Natural killer cell treated with Interleukin-12 subunit alpha and Interleukin-12 subunit beta and Interleukin-15 and Interleukin-18, amount 100 ng/mL, for 72 hours (primary cell): ENCODE data around the gene ZGPAT. TPM values are rescaled to one million over a fixed set of nuclear protein-coding genes. Genes with fewer than 3 reads are reported as not detected.

Source experiments
- ATAC-seq, 2 donors: fragments of 150-1000 bp; cut with Tn5 transposase in 1 of 2; sonication (Bioruptor Pico), chemical (Tn5 transposase) in 1 of 2; 2 replicates each; pipeline ENCODE4 v1.10.0; 2021
- DNase-seq: peaks from one replicate; pipeline ENCODE4 v3.0.0; 2022; ENCODE audit warnings: low spot score
- H3K27ac Mint-ChIP-seq, 2 donors: 1 replicate in 1 of 2; 2 replicates in 1 of 2; pipeline ENCODE4 v1.8.0; 2022; ENCODE audit warnings: mixed read lengths in 2 of 2, mild to moderate bottlenecking in 1 of 2, moderate library complexity in 1 of 2
- H3K27me3 Mint-ChIP-seq, 2 donors: 1 replicate in 1 of 2; 2 replicates in 1 of 2; pipeline ENCODE4 v1.8.0; 2022; ENCODE audit warnings: mixed read lengths in 2 of 2
- H3K36me3 Mint-ChIP-seq: one replicate; pipeline ENCODE4 v1.8.0; 2022; ENCODE audit warnings: mixed read lengths
- H3K4me1 Mint-ChIP-seq, 2 donors: 1 replicate in 1 of 2; 2 replicates in 1 of 2; pipeline ENCODE4 v1.8.0; 2022; ENCODE audit warnings: low read depth in 2 of 2, mixed read lengths in 2 of 2, mild to moderate bottlenecking in 1 of 2
- H3K4me3 Mint-ChIP-seq: one replicate; pipeline ENCODE4 v1.8.0; 2022; ENCODE audit warnings: mixed read lengths
- H3K9me3 Mint-ChIP-seq: 2 replicates; pipeline ENCODE4 v1.8.0; 2022; ENCODE audit warnings: mixed read lengths
- total RNA-seq, 2 donors: library from RNA; stranded (reverse); gene quantifications; one replicate each; pipeline ENCODE4 v1.2.3, GENCODE V29; 2022

The ZGPAT gene
- total RNA-seq, 2 donors from 2014 or later, result 40.8 to 53.0 TPM

- H3K36me3 Mint-ChIP-seq, result no peaks in the 10 kb centered on the region
- peaks cover 0 to 2% of the 10 kb centered on the region in 2 donors for H3K4me1 Mint-ChIP-seq
- peak overlapping the region; percentile 59 to 66 for H3K27ac Mint-ChIP-seq
- H3K9me3 Mint-ChIP-seq, result no peaks in the 10 kb centered on the region
- ATAC-seq, result no peak
- H3K4me3 Mint-ChIP-seq, result no peak overlapping the region
- DNase-seq, result peak; percentile 52
- H3K27me3 Mint-ChIP-seq, result no peaks in the 10 kb centered on the region
Observed at GRCh38 chr20:63693083-63693732, 14.6 kb upstream of the ZGPAT start.

GRCh38 chr20:63693733-63694583 lies 13.9 kb upstream of the ZGPAT start:
- Mint-ChIP-seq H3K27ac (peak overlapping the region; percentile 59 to 66), H3K4me1 (peaks cover 0 to 2% of the 10 kb centered on the region in 2 donors), H3K36me3 (no peaks in the 10 kb centered on the region), H3K27me3 (no peaks in the 10 kb centered on the region), H3K4me3 (no peak overlapping the region), H3K9me3 (no peaks in the 10 kb centered on the region)
- no peak for ATAC-seq
- no peak for DNase-seq

GRCh38 chr20:63694584-63695423 lies 13.0 kb upstream of the ZGPAT start:
- Mint-ChIP-seq H3K27ac (no peak overlapping the region), H3K9me3 (no peaks in the 10 kb centered on the region), H3K36me3 (no peaks in the 10 kb centered on the region), H3K4me1 (peaks cover 0 to 2% of the 10 kb centered on the region in 2 donors), H3K27me3 (no peaks in the 10 kb centered on the region), H3K4me3 (no peak overlapping the region)
- ATAC-seq (no peak), DNase-seq (no peak)

GRCh38 chr20:63695424-63696305 lies 12.2 kb upstream of the ZGPAT start:
- ATAC-seq, result no peak
- no peak for DNase-seq
- H3K36me3 Mint-ChIP-seq, result no peaks in the 10 kb centered on the region
- no peaks in the 10 kb centered on the region for H3K9me3 Mint-ChIP-seq
- no peak overlapping the region for H3K4me3 Mint-ChIP-seq
- H3K27ac Mint-ChIP-seq, result no peak overlapping the region
- H3K27me3 Mint-ChIP-seq, result no peaks in the 10 kb centered on the region
- H3K4me1 Mint-ChIP-seq, result peaks cover 0 to 2% of the 10 kb centered on the region in 2 donors

- ATAC-seq (peak; percentile 17 to 55), DNase-seq (no peak)
- H3K36me3 Mint-ChIP-seq, result no peaks in the 10 kb centered on the region
- no peaks in the 10 kb centered on the region for H3K9me3 Mint-ChIP-seq
- H3K4me3 Mint-ChIP-seq, result no peak overlapping the region
- no peaks in the 10 kb centered on the region for H3K27me3 Mint-ChIP-seq
- H3K27ac Mint-ChIP-seq, result no peak overlapping the region
- peaks cover 0 to 2% of the 10 kb centered on the region in 2 donors for H3K4me1 Mint-ChIP-seq
Observed at GRCh38 chr20:63696306-63696627, 11.6 kb upstream of the ZGPAT start.

- no peak within 1 kb of the TSS for H3K27ac Mint-ChIP-seq
- H3K4me1 Mint-ChIP-seq, result peaks cover 0 to 2% of the 10 kb centered on the region in 2 donors
- no peak within 1 kb of the TSS for H3K4me3 Mint-ChIP-seq
- no peaks in the 10 kb centered on the region for H3K9me3 Mint-ChIP-seq
- no peaks in the 10 kb centered on the region for H3K36me3 Mint-ChIP-seq
- peak; percentile 2 to 8 for ATAC-seq
- no peaks in the 10 kb centered on the region for H3K27me3 Mint-ChIP-seq
- no peak for DNase-seq
Observed at GRCh38 chr20:63696628-63697356, 11.0 kb upstream of the ZGPAT start, which contains the start of gene TNFRSF6B. TSS of gene TNFRSF6B (plus strand) at chr20:63696652. CDS start at chr20:63696768, 116 bp downstream.

- Mint-ChIP-seq H3K4me1 (peaks cover 0 to 7% of the 10 kb centered on the region in 2 donors), H3K27me3 (no peaks in the 10 kb centered on the region), H3K4me3 (no peak overlapping the region), H3K36me3 (no peaks in the 10 kb centered on the region), H3K27ac (no peak overlapping the region), H3K9me3 (no peaks in the 10 kb centered on the region)
- ATAC-seq (no peak), DNase-seq (no peak)
Observed at GRCh38 chr20:63697357-63697867, 10.4 kb upstream of the ZGPAT start.

GRCh38 chr20:63697868-63698545 lies 9.8 kb upstream of the ZGPAT start:
- Mint-ChIP-seq H3K27ac (no peak overlapping the region), H3K4me1 (peaks cover 0 to 8% of the 10 kb centered on the region in 2 donors), H3K27me3 (no peaks in the 10 kb centered on the region), H3K4me3 (no peak overlapping the region), H3K9me3 (no peaks in the 10 kb centered on the region), H3K36me3 (no peaks in the 10 kb centered on the region)
- DNase-seq (no peak), ATAC-seq (no peak)

- Mint-ChIP-seq H3K9me3 (no peaks in the 10 kb centered on the region), H3K36me3 (no peaks in the 10 kb centered on the region), H3K4me3 (no peak overlapping the region), H3K27me3 (no peaks in the 10 kb centered on the region), H3K27ac (no peak overlapping the region), H3K4me1 (peaks cover 0 to 8% of the 10 kb centered on the region in 2 donors)
- ATAC-seq, result peak in 1 of 2 donors; percentile 47
- DNase-seq, result no peak
Observed at GRCh38 chr20:63698739-63699465, 8.9 kb upstream of the ZGPAT start.

GRCh38 chr20:63699466-63700198 lies 8.2 kb upstream of the ZGPAT start:
- no peaks in the 10 kb centered on the region for H3K27me3 Mint-ChIP-seq
- H3K9me3 Mint-ChIP-seq, result no peaks in the 10 kb centered on the region
- no peak overlapping the region for H3K4me3 Mint-ChIP-seq
- DNase-seq (no peak), ATAC-seq (peak in 1 of 2 donors; percentile 2)
- no peak overlapping the region for H3K27ac Mint-ChIP-seq
- H3K4me1 Mint-ChIP-seq, result peaks cover 0 to 8% of the 10 kb centered on the region in 2 donors
- no peaks in the 10 kb centered on the region for H3K36me3 Mint-ChIP-seq
